ENCODE measurements around the gene KCNAB1. TPM values are rescaled to one million over a fixed set of nuclear protein-coding genes. Genes with fewer than 3 reads are reported as not detected.

Gene KCNAB1
- total and polyA plus RNA-seq, 10 of the 15 experiments (the other 5 are each of a cell fraction or from before 2014, with no cell fraction given) = 0.11 to 0.69 (median 0.43) TPM; not detected in 6

GRCh38 chr3:156252656-156253055 is 132.3 kb downstream of the KCNAB1 start:
- Histone ChIP-seq H3K4me1 (ENCODE audit: control insufficient read depth, insufficient read depth, low read length) (no peaks in the 10 kb centered on the region), H3K27ac (ENCODE audit: control insufficient read depth, insufficient read depth) (no peak overlapping the region), H3K36me3 (ENCODE audit: control insufficient read depth in 2 of 2, insufficient read depth in 2 of 2, low read length in 1 of 2) (no peaks in the 10 kb centered on the region), H3K4me3 (no peak overlapping the region), H3K27me3 (replicated peaks in 1 of 2; ENCODE audit: control insufficient read depth in 2 of 2, insufficient read depth in 2 of 2, low read length in 1 of 2) (peaks cover 0 to 3% of the 10 kb centered on the region in 2 experiments; a peak in 1 of 4 replicates), H3K4me2 (ENCODE audit: control insufficient read depth, insufficient read depth) (no peak overlapping the region), H2AFZ (ENCODE audit: control insufficient read depth, low read depth, low read length) (no peak overlapping the region), H3K79me2 (ENCODE audit: control insufficient read depth, insufficient read depth, low read length) (no peaks in the 10 kb centered on the region), H4K20me1 (ENCODE audit: control insufficient read depth, insufficient read depth) (no peaks in the 10 kb centered on the region), H3K9me3 (replicated peaks; ENCODE audit: control insufficient read depth, insufficient read depth, low read length) (no peaks in the 10 kb centered on the region), H3K9ac (ENCODE audit: control insufficient read depth, insufficient read depth, low read length) (no peak overlapping the region)
- BruUV-seq (replicated peaks) = no TSS peak
- DNase-seq (ENCODE audit: low read depth, low spot score) = no peak
- intact Hi-C loops (cut with micrococcal nuclease; ENCODE audit: unreplicated experiment) = no loop called here
- ChIA-PET POLR2A (no interaction called here), SMC1A (ENCODE audit: uncharacterized antibody, unreplicated experiment) (interaction anchor here (0.8 to 1.1 kb wide), 2 partner anchors 13 to 202 kb away, joined by 3 to 4 read pairs; no protein-coding TSS in a partner anchor), CTCF (no interaction called here), RAD21 (ENCODE audit: unreplicated experiment) (no interaction called here)
- WGBS (ENCODE audit: insufficient coverage, insufficient replicate concordance, low lambda C conversion rate, missing lambda C conversion rate) = 81% methylated on average over 3 of the region's 3 CpGs
- TF ChIP-seq REST (IDR thresholded peaks at IDR 0.05; ENCODE audit: low read depth, low read length) (no peak), MEF2A (IDR thresholded peaks at IDR 0.05; ENCODE audit: insufficient read depth, low read depth, low read length) (no peak), NFXL1 (IDR thresholded peaks at IDR 0.05; ENCODE audit: borderline replicate concordance) (no peak), TCF7 (IDR thresholded peaks at IDR 0.05; ENCODE audit: borderline replicate concordance) (no peak), BACH1 (IDR thresholded peaks at IDR 0.05; ENCODE audit: borderline replicate concordance) (no peak), NR2C2 (IDR thresholded peaks at IDR 0.05; ENCODE audit: borderline replicate concordance, control insufficient read depth, insufficient read length, low read depth) (no peak), NR2C1 (IDR thresholded peaks at IDR 0.05) (no peak), ZNF217 (IDR thresholded peaks at IDR 0.05) (no peak), DPF2 (IDR thresholded peaks at IDR 0.05) (no peak), ATF7 (IDR thresholded peaks at IDR 0.05; ENCODE audit: low read depth) (no peak), YBX1 (IDR thresholded peaks at IDR 0.05) (no peak), CEBPB (IDR thresholded peaks at IDR 0.05; ENCODE audit: borderline replicate concordance in 1 of 2, low read depth in 2 of 2, low read length in 2 of 2) (no peak)
- TF ChIP-seq, protein P1, sequence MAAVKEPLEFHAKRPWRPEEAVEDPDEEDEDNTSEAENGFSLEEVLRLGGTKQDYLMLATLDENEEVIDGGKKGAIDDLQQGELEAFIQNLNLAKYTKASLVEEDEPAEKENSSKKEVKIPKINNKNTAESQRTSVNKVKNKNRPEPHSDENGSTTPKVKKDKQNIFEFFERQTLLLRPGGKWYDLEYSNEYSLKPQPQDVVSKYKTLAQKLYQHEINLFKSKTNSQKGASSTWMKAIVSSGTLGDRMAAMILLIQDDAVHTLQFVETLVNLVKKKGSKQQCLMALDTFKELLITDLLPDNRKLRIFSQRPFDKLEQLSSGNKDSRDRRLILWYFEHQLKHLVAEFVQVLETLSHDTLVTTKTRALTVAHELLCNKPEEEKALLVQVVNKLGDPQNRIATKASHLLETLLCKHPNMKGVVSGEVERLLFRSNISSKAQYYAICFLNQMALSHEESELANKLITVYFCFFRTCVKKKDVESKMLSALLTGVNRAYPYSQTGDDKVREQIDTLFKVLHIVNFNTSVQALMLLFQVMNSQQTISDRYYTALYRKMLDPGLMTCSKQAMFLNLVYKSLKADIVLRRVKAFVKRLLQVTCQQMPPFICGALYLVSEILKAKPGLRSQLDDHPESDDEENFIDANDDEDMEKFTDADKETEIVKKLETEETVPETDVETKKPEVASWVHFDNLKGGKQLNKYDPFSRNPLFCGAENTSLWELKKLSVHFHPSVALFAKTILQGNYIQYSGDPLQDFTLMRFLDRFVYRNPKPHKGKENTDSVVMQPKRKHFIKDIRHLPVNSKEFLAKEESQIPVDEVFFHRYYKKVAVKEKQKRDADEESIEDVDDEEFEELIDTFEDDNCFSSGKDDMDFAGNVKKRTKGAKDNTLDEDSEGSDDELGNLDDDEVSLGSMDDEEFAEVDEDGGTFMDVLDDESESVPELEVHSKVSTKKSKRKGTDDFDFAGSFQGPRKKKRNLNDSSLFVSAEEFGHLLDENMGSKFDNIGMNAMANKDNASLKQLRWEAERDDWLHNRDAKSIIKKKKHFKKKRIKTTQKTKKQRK (IDR thresholded peaks at IDR 0.05; ENCODE audit: low read depth, low read length) = no peak
- TF ChIP-seq, protein P2, sequence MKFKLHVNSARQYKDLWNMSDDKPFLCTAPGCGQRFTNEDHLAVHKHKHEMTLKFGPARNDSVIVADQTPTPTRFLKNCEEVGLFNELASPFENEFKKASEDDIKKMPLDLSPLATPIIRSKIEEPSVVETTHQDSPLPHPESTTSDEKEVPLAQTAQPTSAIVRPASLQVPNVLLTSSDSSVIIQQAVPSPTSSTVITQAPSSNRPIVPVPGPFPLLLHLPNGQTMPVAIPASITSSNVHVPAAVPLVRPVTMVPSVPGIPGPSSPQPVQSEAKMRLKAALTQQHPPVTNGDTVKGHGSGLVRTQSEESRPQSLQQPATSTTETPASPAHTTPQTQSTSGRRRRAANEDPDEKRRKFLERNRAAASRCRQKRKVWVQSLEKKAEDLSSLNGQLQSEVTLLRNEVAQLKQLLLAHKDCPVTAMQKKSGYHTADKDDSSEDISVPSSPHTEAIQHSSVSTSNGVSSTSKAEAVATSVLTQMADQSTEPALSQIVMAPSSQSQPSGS (IDR thresholded peaks at IDR 0.05; ENCODE audit: low read length) = no peak
- TF ChIP-seq, protein P3, sequence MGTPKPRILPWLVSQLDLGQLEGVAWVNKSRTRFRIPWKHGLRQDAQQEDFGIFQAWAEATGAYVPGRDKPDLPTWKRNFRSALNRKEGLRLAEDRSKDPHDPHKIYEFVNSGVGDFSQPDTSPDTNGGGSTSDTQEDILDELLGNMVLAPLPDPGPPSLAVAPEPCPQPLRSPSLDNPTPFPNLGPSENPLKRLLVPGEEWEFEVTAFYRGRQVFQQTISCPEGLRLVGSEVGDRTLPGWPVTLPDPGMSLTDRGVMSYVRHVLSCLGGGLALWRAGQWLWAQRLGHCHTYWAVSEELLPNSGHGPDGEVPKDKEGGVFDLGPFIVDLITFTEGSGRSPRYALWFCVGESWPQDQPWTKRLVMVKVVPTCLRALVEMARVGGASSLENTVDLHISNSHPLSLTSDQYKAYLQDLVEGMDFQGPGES (IDR thresholded peaks at IDR 0.05) = no peak
- in situ Hi-C loops (cut with MboI) = no loop called here
- ATAC-seq = no peak
- FAIRE-seq = no peak
